GM23248 (cell line): ENCODE measurements around the gene LRRFIP1. TPM values are rescaled to one million over a fixed set of nuclear protein-coding genes. Genes with fewer than 3 reads are reported as not detected.

Experiments
- DNase-seq: peaks from one replicate; pipeline ENCODE4 v3.0.0-alpha.2; 2015
- H2AFZ ChIP-seq: fragments of 200-600 bp; sonication (generic); 2 replicates; pipeline ENCODE4 v1.6.1; 2016; ENCODE audit warnings: antibody characterized with exemption
- H3F3A ChIP-seq: fragments of 200-600 bp; sonication (generic); 2 replicates; pipeline ENCODE4 v1.6.1; 2016; ENCODE audit warnings: mild to moderate bottlenecking, antibody characterized with exemption, mixed run types; ENCODE audit not compliant: insufficient read depth
- H3K27ac ChIP-seq: fragments of 200-600 bp; sonication (generic); 2 replicates; pipeline ENCODE4 v1.5.1; 2016; ENCODE audit warnings: mild to moderate bottlenecking
- H3K27me3 ChIP-seq: fragments of 200-600 bp; sonication (generic); replicated peaks from 2 replicates; pipeline ENCODE4 v1.6.1; 2016; ENCODE audit warnings: mild to moderate bottlenecking; ENCODE audit not compliant: insufficient read depth
- H3K36me3 ChIP-seq: fragments of 200-600 bp; sonication (generic); 2 replicates; pipeline ENCODE4 v1.6.1; 2016; ENCODE audit warnings: low read depth, mild to moderate bottlenecking
- H3K4me1 ChIP-seq: fragments of 200-600 bp; sonication (generic); 2 replicates; pipeline ENCODE4 v1.6.1; 2016; ENCODE audit warnings: mild to moderate bottlenecking; ENCODE audit not compliant: insufficient read depth
- H3K4me2 ChIP-seq: fragments of 200-600 bp; sonication (generic); one replicate; pipeline ENCODE4 v1.6.1; 2016; ENCODE audit warnings: mild to moderate bottlenecking; ENCODE audit not compliant: unreplicated experiment
- H3K4me3 ChIP-seq: fragments of 200-600 bp; sonication (generic); 2 replicates; pipeline ENCODE4 v1.5.1; 2016; ENCODE audit warnings: mild to moderate bottlenecking
- H3K79me2 ChIP-seq: fragments of 200-600 bp; sonication (generic); 2 replicates; pipeline ENCODE4 v1.6.1; 2016; ENCODE audit warnings: mild to moderate bottlenecking; ENCODE audit not compliant: insufficient read depth
- H3K9ac ChIP-seq: fragments of 200-600 bp; sonication (generic); 2 replicates; pipeline ENCODE4 v1.6.1; 2016; ENCODE audit warnings: mild to moderate bottlenecking
- H3K9me2 ChIP-seq: fragments of 200-600 bp; sonication (generic); 2 replicates; pipeline ENCODE4 v1.6.1; 2016; ENCODE audit warnings: mixed run types, mild to moderate bottlenecking, moderate library complexity; ENCODE audit not compliant: insufficient read depth
- H3K9me3 ChIP-seq: fragments of 200-600 bp; sonication (generic); one replicate; pipeline ENCODE4 v1.6.1; 2017; ENCODE audit warnings: low read depth
- H4K20me1 ChIP-seq: fragments of 200-600 bp; sonication (generic); 2 replicates; pipeline ENCODE4 v1.6.0; 2016; ENCODE audit not compliant: insufficient read depth
- EZH2 ChIP-seq: fragments of 200-600 bp; sonication (generic); IDR thresholded peaks from 2 replicates; pipeline ENCODE4 v1.6.1; 2018; ENCODE audit warnings: antibody characterized with exemption, mild to moderate bottlenecking; ENCODE audit not compliant: insufficient read depth, poor library complexity, severe bottlenecking
- EZH2phosphoT487 ChIP-seq: fragments of 200-600 bp; sonication (generic); IDR thresholded peaks from 2 replicates; pipeline ENCODE4 v1.6.1; 2018; ENCODE audit warnings: antibody characterized with exemption, moderate library complexity, mild to moderate bottlenecking, low read depth; ENCODE audit not compliant: insufficient read depth
- WGBS, 2 experiments: methylation state at CpG; one replicate each; pipeline ENCODE4 v1.1.6; 2015 to 2017; ENCODE audit warnings: low lambda C conversion rate in 2 of 2, low coverage in 1 of 2; ENCODE audit errors: missing lambda C conversion rate in 2 of 2; 5-methylcytosine and 5-hydroxymethylcytosine counted together
- in situ Hi-C: fragments of 300-500 bp; cut with MboI; formaldehyde crosslinking; loops from 2 replicates; pipeline ENCODE4 v1.15.0; 2020
- polyA plus RNA-seq: library from polyadenylated mRNA; unstranded; fragments of >200 nt; fragmentation: Nextera tagmentation; extraction: Ambion mirVana; gene quantifications from 2 replicates; pipeline ENCODE4 v1.2.1, GENCODE V29; 2016
- total RNA-seq: library from RNA; depleted of rRNA; stranded (reverse); fragments of >200 nt; shearing (Covaris generic); gene quantifications from 2 replicates; pipeline ENCODE4 v1.2.3, GENCODE V29; 2014; rRNA removed

The LRRFIP1 gene, protein sequence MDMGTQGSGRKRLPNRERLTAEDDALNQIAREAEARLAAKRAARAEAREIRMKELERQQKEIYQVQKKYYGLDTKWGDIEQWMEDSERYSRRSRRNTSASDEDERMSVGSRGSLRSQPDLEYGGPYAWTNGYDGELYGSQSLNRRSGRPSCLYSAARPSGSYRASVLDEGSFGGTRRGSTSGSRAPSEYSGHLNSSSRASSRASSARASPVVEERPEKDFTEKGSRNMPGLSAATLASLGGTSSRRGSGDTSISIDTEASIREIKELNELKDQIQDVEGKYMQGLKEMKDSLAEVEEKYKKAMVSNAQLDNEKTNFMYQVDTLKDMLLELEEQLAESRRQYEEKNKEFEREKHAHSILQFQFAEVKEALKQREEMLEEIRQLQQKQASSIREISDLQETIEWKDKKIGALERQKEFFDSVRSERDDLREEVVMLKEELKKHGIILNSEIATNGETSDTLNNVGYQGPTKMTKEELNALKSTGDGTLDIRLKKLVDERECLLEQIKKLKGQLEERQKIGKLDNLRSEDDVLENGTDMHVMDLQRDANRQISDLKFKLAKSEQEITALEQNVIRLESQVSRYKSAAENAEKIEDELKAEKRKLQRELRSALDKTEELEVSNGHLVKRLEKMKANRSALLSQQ
- total RNA-seq = 56.8 and 84.4 TPM in 2 replicates
- polyA plus RNA-seq = 149 and 159 TPM in 2 replicates

DNA sequence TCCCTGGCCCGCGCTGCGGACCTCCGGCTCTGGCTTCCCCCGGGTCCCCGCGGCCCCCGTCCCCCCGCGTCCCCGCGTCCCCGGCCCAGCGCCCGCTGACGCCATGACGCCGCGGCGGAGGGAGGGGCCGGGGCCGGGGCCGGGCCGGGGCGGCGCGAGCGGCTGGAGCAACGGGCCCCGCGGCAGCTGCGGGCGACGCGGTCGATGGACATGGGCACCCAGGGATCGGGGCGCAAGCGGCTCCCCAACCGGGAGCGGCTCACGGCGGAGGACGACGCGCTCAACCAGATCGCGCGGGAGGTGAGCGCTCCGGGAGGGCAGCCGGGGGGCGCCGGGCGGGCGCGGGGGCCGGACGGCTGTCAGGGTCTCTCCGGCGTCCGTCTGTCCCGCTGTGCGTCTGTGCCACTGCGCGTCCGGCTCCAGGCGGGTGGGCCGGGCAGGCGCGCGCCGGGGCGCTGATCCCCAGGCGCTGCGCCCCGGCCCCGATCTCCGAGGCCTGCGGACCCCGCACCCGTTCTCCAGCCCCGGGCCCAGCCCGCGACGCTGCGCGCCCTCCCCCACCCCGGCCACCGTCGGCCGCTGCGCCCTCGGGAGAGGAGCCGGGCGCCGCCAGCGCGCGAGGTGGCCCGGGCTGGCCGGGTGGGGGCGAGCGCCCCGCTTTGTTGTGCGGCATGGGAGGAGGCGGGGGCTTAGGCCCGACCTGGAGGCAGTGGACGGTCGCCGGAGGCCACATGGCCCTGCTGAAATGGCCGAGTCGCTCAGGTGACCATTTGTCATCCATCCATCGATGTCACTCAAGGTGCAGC lies at the start of gene LRRFIP1:
TSS of gene LRRFIP1 (plus strand) at position 147 of the 806 bp plus-strand sequence. CDS start at position 205, 58 bp downstream.
- Histone ChIP-seq H3K27ac (no peak within 1 kb of the TSS), H3K9me2 (no peaks in the 10 kb centered on the region), H3K36me3 (no peaks in the 10 kb centered on the region), H3K4me2 (peak within 1 kb of the TSS; percentile 90), H3K79me2 (peaks cover 38% of the 10 kb centered on the region), H4K20me1 (no peaks in the 10 kb centered on the region), H3K27me3 (no peaks in the 10 kb centered on the region), H3K4me1 (peaks cover 21% of the 10 kb centered on the region), H3K9ac (peak within 1 kb of the TSS; percentile 82), H3K4me3 (peak within 1 kb of the TSS; percentile 76), H3F3A (no peaks in the 10 kb centered on the region), H3K9me3 (no peaks in the 10 kb centered on the region), H2AFZ (peak within 1 kb of the TSS; percentile 77)
- in situ Hi-C loops = no loop called here
- TF ChIP-seq EZH2 = no peak
- no peak for TF ChIP-seq EZH2phosphoT487
- peak; percentile 63 for DNase-seq
- WGBS, 2 experiments = 0 to 2% methylated on average over 5 to 61 of the region's 114 CpGs

DNA sequence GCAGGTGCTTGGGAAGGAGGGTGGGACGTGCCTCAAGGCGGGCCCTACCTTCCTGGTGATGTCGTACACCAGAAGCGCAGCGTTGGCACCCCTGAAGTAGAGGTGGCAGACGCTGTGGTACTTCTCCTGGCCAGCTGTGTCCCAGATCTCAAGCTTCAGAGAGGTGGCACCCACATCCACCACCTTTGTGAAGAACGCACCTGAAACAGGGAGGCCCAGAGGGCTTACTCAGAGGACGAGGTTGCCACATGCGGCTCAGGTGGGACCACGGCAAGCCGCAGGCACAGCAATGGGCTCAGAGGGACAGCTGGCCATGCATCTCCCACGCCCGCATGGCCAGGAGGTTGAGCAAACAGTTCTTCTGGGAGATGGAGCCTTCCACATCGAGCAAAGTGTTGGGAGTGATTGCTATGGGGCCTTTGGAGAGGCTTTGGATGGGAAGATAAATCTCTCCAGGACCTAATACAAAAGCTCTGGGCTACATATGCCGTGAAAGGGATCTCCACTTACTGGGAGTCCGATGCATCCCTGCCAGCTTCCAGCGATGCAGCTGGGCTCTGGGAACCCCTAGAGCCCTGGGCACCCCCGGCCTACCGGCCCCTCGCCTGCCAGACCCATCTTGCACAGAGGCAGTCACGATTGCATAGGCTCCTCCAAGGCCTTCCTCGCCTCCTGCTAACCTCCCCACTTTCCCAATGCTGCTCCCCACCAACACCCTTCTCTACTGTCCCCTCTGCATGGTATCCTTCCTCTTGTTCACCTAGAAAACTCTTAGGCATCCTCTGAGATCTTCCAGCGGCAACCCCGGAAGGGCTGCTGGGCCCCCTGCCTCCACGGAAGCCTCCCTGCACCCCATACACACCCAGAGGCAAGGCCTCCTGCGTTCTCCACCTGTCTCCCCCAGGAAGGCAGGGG lies 49.2 kb upstream of the LRRFIP1 start:
- Histone ChIP-seq H3K9me3 (no peaks in the 10 kb centered on the region), H3K79me2 (no peaks in the 10 kb centered on the region), H3K9ac (no peak overlapping the region), H3K27me3 (no peaks in the 10 kb centered on the region), H3K4me2 (no peak overlapping the region), H2AFZ (no peak overlapping the region), H3K36me3 (no peaks in the 10 kb centered on the region), H3F3A (no peaks in the 10 kb centered on the region), H3K9me2 (no peaks in the 10 kb centered on the region), H4K20me1 (no peaks in the 10 kb centered on the region), H3K4me1 (no peaks in the 10 kb centered on the region), H3K27ac (no peak overlapping the region), H3K4me3 (no peak overlapping the region)
- in situ Hi-C loops = loop anchor here (25.0 kb wide), 1 partner anchor 684 kb away; no protein-coding TSS in a partner anchor
- TF ChIP-seq EZH2phosphoT487 (no peak), EZH2 (no peak)
- DNase-seq = no peak
- WGBS, 2 experiments = 88 to 90% methylated on average over 26 of the region's 26 CpGs

DNA sequence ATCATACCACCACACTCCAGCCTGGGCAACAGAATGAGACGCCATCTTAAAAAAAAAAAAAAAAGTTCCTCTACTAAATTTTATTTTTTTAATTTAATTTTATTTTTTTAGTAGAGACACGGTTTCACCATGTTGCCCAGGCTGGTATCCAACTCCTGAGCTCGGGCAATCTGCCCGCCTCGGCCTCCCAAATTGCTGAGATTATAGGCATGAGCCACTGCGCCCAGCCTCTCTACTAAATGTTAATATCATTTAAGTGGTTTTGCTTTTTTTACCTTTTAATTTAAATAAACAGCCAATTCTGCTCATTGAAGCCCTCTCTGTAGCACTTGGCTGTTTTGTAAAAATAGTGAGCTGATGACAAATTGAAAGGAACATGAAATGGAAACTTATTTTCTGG lies 46.1 kb upstream of the LRRFIP1 start:
- Histone ChIP-seq H3K27ac (no peak overlapping the region), H3K27me3 (no peaks in the 10 kb centered on the region), H3K9me2 (no peaks in the 10 kb centered on the region), H3K4me1 (no peaks in the 10 kb centered on the region), H3K79me2 (no peaks in the 10 kb centered on the region), H3K36me3 (no peaks in the 10 kb centered on the region), H3F3A (no peaks in the 10 kb centered on the region), H2AFZ (peak overlapping the region; percentile 72; the same call in 1 of the 2 replicates), H4K20me1 (no peaks in the 10 kb centered on the region), H3K9ac (peak overlapping the region; percentile 26; the same call in 1 of the 2 replicates), H3K4me2 (peak overlapping the region; percentile 55), H3K4me3 (peak overlapping the region; percentile 56), H3K9me3 (no peaks in the 10 kb centered on the region)
- WGBS, 2 experiments = 21 to 24% methylated on average over 6 of the region's 6 CpGs
- DNase-seq = no peak
- no peak for TF ChIP-seq EZH2
- no peak for TF ChIP-seq EZH2phosphoT487
- in situ Hi-C loops = loop anchor here (10.0 to 25.0 kb wide), 2 partner anchors 163 to 681 kb away; no protein-coding TSS in a partner anchor
